Measurements from ENCODE around the gene PTGER1.

DNA sequence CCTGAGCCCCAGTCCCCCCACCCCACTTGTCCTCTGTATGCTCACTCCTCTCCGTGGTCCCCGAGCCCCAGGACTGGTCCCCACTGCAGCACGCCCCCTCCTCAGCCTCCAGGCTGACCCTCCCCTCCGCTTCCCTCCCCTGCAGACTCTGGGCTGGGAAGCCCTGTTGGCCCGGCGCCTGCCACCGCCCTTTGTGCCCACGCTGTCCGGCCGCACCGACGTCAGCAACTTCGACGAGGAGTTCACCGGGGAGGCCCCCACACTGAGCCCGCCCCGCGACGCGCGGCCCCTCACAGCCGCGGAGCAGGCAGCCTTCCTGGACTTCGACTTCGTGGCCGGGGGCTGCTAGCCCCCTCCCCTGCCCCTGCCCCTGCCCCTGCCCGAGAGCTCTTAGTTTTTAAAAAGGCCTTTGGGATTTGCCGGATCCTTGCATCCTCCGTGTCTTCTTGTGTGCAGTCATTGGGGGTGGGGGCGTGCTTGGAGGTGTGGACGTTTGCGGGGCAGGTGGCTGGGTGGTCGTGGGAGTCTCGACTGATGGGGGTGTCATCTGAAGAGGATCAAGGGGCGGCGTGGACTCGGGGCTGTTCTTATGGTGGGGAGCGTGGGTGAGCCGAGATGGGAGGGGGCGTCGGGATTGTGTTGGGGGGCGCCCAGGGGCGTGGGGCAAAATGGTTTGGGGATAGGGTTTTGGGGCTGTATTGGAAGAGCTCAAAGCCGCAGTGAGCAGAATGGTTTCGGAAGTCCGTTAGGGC is 3.5 kb downstream of the PTGER1 start:
- TF ChIP-seq, protein P1, sequence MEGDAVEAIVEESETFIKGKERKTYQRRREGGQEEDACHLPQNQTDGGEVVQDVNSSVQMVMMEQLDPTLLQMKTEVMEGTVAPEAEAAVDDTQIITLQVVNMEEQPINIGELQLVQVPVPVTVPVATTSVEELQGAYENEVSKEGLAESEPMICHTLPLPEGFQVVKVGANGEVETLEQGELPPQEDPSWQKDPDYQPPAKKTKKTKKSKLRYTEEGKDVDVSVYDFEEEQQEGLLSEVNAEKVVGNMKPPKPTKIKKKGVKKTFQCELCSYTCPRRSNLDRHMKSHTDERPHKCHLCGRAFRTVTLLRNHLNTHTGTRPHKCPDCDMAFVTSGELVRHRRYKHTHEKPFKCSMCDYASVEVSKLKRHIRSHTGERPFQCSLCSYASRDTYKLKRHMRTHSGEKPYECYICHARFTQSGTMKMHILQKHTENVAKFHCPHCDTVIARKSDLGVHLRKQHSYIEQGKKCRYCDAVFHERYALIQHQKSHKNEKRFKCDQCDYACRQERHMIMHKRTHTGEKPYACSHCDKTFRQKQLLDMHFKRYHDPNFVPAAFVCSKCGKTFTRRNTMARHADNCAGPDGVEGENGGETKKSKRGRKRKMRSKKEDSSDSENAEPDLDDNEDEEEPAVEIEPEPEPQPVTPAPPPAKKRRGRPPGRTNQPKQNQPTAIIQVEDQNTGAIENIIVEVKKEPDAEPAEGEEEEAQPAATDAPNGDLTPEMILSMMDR (conservative IDR thresholded peaks at IDR 0.05; ENCODE audit: low read depth, low read length), result no peak
- no peak for TF ChIP-seq EZH2phosphoT487 (IDR thresholded peaks at IDR 0.05; ENCODE audit: borderline replicate concordance, low read length)
- no peak for TF ChIP-seq EZH2 (IDR thresholded peaks at IDR 0.05; ENCODE audit: low read length, unreplicated experiment)
